ENCODE results near the gene CYLD. TPM values are rescaled to one million over a fixed set of nuclear protein-coding genes. Genes with fewer than 3 reads are reported as not detected.

The CYLD gene
- total RNA-seq, 1 experiment from 2014 or later = 10.1 TPM

GRCh38 chr16:50711862-50712559 lies 29.9 kb upstream of the CYLD start:
- CTCF ChIA-PET = no interaction called here
- no peak overlapping the region for H3K27ac ChIP-seq (ENCODE audit: low read length)
- no peaks in the 10 kb centered on the region for H3K36me3 ChIP-seq (ENCODE audit: control insufficient read depth, insufficient read depth, low read length)
- BruUV-seq (replicated peaks) = no TSS peak
- H3K4me1 ChIP-seq (ENCODE audit: control insufficient read depth, insufficient read depth, low read length) = no peaks in the 10 kb centered on the region
- H3K27me3 ChIP-seq (ENCODE audit: control insufficient read depth, insufficient read depth, low read length) = no peaks in the 10 kb centered on the region
- intact Hi-C loops (cut with micrococcal nuclease; ENCODE audit: unreplicated experiment) (no loop called here), in situ Hi-C loops (cut with HindIII; ENCODE audit: low pct_unique_long_range_greater_than_20kb, low sequenced_read_pairs) (no loop called here)
- TF ChIP-seq SIN3A (IDR thresholded peaks at IDR 0.05; ENCODE audit: borderline replicate concordance, insufficient read depth, low read depth, low read length) (no peak), TCF7L2 (IDR thresholded peaks at IDR 0.05; ENCODE audit: low read depth, low read length) (no peak), POLR2AphosphoS5 (IDR thresholded peaks at IDR 0.05; ENCODE audit: low read depth, low read length) (no peak)
- TF ChIP-seq, protein P1, sequence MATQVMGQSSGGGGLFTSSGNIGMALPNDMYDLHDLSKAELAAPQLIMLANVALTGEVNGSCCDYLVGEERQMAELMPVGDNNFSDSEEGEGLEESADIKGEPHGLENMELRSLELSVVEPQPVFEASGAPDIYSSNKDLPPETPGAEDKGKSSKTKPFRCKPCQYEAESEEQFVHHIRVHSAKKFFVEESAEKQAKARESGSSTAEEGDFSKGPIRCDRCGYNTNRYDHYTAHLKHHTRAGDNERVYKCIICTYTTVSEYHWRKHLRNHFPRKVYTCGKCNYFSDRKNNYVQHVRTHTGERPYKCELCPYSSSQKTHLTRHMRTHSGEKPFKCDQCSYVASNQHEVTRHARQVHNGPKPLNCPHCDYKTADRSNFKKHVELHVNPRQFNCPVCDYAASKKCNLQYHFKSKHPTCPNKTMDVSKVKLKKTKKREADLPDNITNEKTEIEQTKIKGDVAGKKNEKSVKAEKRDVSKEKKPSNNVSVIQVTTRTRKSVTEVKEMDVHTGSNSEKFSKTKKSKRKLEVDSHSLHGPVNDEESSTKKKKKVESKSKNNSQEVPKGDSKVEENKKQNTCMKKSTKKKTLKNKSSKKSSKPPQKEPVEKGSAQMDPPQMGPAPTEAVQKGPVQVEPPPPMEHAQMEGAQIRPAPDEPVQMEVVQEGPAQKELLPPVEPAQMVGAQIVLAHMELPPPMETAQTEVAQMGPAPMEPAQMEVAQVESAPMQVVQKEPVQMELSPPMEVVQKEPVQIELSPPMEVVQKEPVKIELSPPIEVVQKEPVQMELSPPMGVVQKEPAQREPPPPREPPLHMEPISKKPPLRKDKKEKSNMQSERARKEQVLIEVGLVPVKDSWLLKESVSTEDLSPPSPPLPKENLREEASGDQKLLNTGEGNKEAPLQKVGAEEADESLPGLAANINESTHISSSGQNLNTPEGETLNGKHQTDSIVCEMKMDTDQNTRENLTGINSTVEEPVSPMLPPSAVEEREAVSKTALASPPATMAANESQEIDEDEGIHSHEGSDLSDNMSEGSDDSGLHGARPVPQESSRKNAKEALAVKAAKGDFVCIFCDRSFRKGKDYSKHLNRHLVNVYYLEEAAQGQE (IDR thresholded peaks at IDR 0.05; ENCODE audit: insufficient read depth in 1 of 2, low read depth in 2 of 2, low read length in 1 of 2) = no peak
- TF ChIP-seq, protein P2, sequence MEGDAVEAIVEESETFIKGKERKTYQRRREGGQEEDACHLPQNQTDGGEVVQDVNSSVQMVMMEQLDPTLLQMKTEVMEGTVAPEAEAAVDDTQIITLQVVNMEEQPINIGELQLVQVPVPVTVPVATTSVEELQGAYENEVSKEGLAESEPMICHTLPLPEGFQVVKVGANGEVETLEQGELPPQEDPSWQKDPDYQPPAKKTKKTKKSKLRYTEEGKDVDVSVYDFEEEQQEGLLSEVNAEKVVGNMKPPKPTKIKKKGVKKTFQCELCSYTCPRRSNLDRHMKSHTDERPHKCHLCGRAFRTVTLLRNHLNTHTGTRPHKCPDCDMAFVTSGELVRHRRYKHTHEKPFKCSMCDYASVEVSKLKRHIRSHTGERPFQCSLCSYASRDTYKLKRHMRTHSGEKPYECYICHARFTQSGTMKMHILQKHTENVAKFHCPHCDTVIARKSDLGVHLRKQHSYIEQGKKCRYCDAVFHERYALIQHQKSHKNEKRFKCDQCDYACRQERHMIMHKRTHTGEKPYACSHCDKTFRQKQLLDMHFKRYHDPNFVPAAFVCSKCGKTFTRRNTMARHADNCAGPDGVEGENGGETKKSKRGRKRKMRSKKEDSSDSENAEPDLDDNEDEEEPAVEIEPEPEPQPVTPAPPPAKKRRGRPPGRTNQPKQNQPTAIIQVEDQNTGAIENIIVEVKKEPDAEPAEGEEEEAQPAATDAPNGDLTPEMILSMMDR (IDR thresholded peaks at IDR 0.05) = no peak
- H3K9me3 ChIP-seq (ENCODE audit: control insufficient read depth, insufficient read depth, low read depth, low read length) = no peaks in the 10 kb centered on the region
- POLR2A ChIA-PET = no interaction called here
- no peak overlapping the region for H3K4me3 ChIP-seq (ENCODE audit: low read depth in 2 of 2, low read length in 2 of 2)
- no peak for ATAC-seq
- DNase-seq (ENCODE audit: low read depth, low spot score) = no peak

DNA sequence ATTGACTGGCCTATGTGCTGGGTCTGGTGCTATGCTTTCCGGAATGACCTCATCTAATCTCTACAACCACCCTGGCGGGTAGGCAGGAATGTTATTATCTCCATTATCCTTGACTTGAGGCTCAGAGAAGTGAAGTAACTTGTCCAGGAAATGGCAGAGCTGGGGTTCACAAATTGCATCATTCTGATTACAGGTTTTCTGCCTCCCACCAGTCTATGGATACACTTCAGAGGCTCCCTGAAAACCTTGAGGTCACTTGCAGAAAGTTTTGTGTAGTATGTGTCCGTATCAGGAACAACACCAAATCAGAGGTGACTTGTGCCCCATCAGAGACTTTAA lies 29.4 kb upstream of the CYLD start:
- CTCF ChIA-PET = no interaction called here
- TF ChIP-seq TCF7L2 (IDR thresholded peaks at IDR 0.05; ENCODE audit: low read depth, low read length) (no peak), POLR2AphosphoS5 (IDR thresholded peaks at IDR 0.05; ENCODE audit: low read depth, low read length) (no peak), SIN3A (IDR thresholded peaks at IDR 0.05; ENCODE audit: borderline replicate concordance, insufficient read depth, low read depth, low read length) (no peak)
- TF ChIP-seq, protein P1 (IDR thresholded peaks at IDR 0.05; ENCODE audit: insufficient read depth in 1 of 2, low read depth in 2 of 2, low read length in 1 of 2) = no peak
- TF ChIP-seq, protein P2 (IDR thresholded peaks at IDR 0.05) = no peak

More for the DNA sequence above, 29.4 kb upstream of the CYLD start:
- intact Hi-C loops (cut with micrococcal nuclease; ENCODE audit: unreplicated experiment) = no loop called here
- Histone ChIP-seq H3K27me3 (ENCODE audit: control insufficient read depth, insufficient read depth, low read length) (no peaks in the 10 kb centered on the region), H3K4me1 (ENCODE audit: control insufficient read depth, insufficient read depth, low read length) (no peaks in the 10 kb centered on the region), H3K4me3 (ENCODE audit: low read depth in 2 of 2, low read length in 2 of 2) (no peak overlapping the region), H3K36me3 (ENCODE audit: control insufficient read depth, insufficient read depth, low read length) (no peaks in the 10 kb centered on the region), H3K9me3 (ENCODE audit: control insufficient read depth, insufficient read depth, low read depth, low read length) (no peaks in the 10 kb centered on the region), H3K27ac (ENCODE audit: low read length) (no peak overlapping the region)
- POLR2A ChIA-PET = no interaction called here
- DNase-seq (ENCODE audit: low read depth, low spot score) (no peak), ATAC-seq (no peak)
- BruUV-seq (replicated peaks) = no TSS peak
- in situ Hi-C loops (cut with HindIII; ENCODE audit: low pct_unique_long_range_greater_than_20kb, low sequenced_read_pairs) = no loop called here

All from Panc1 (cell line).